ENCODE measurements around the gene AGMO. TPM values are rescaled to one million over a fixed set of nuclear protein-coding genes. Genes with fewer than 3 reads are reported as not detected.
A peak's percentile ranks its signal among the peaks of the same experiment; 100 is the strongest.

AGMO gene
- polyA plus RNA-seq, 1 donor (not counting 4 experiments of a cell fraction or from before 2014, with no cell fraction given) = not detected

DNA sequence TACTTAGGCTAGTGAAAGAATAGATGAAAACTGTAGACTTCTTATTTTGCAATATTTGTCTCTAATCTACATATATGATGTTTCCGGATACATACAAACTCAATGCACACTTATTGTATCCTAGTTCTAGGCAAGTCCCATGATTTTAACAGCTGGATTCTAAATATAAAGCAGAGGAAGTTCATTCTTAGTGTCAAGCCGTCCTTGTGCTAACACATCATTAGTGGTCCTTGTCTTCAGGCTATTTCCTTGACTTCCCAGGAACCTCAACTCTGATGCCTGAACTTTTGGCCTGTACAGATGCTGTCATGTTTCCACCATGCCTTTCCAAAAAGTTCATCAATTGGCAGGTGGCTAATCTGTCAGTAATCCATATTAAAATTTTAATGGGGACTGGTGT, 357.4 kb downstream of the AGMO start:
- FAIRE-seq (no peak), DNase-seq (ENCODE audit: low read depth, low spot score) (no peak)
- Histone ChIP-seq H3K79me2 (ENCODE audit: control insufficient read depth, insufficient read depth, low read length) (no peaks in the 10 kb centered on the region), H3K4me3 (ENCODE audit: control insufficient read depth in 2 of 3, extremely low read depth in 1 of 3, insufficient read depth in 2 of 3, low read depth in 1 of 3, low read length in 3 of 3) (no peak overlapping the region), H2AFZ (ENCODE audit: control insufficient read depth, low read length) (no peak overlapping the region), H3K9ac (ENCODE audit: control insufficient read depth, extremely low read depth, insufficient read depth, low read length) (no peak overlapping the region), H3K4me1 (ENCODE audit: control insufficient read depth, extremely low read depth, insufficient read depth, low read length) (no peaks in the 10 kb centered on the region), H3K36me3 (ENCODE audit: control insufficient read depth in 2 of 2, extremely low read depth in 1 of 2, insufficient read depth in 2 of 2, low read length in 2 of 2) (no peaks in the 10 kb centered on the region), H3K4me2 (ENCODE audit: control insufficient read depth, extremely low read depth, insufficient read depth, low read depth, low read length) (no peak overlapping the region), H3K9me1 (ENCODE audit: control insufficient read depth, extremely low read depth, insufficient read depth, low read length) (no peaks in the 10 kb centered on the region), H4K20me1 (ENCODE audit: control insufficient read depth, extremely low read depth, insufficient read depth, low read length) (no peaks in the 10 kb centered on the region), H3K27ac (ENCODE audit: control insufficient read depth, insufficient read depth, low read length) (no peak overlapping the region), H3K9me3 (ENCODE audit: control insufficient read depth, low read depth, low read length) (no peaks in the 10 kb centered on the region), H3K27me3 (ENCODE audit: control insufficient read depth, extremely low read depth, insufficient read depth, low read length) (no peaks in the 10 kb centered on the region)
- dilution Hi-C loops (cut with MboI; ENCODE audit: extremely low pct_ligation_motif_present, low sequenced_read_pairs) = no loop called here
- TF ChIP-seq, protein P1, sequence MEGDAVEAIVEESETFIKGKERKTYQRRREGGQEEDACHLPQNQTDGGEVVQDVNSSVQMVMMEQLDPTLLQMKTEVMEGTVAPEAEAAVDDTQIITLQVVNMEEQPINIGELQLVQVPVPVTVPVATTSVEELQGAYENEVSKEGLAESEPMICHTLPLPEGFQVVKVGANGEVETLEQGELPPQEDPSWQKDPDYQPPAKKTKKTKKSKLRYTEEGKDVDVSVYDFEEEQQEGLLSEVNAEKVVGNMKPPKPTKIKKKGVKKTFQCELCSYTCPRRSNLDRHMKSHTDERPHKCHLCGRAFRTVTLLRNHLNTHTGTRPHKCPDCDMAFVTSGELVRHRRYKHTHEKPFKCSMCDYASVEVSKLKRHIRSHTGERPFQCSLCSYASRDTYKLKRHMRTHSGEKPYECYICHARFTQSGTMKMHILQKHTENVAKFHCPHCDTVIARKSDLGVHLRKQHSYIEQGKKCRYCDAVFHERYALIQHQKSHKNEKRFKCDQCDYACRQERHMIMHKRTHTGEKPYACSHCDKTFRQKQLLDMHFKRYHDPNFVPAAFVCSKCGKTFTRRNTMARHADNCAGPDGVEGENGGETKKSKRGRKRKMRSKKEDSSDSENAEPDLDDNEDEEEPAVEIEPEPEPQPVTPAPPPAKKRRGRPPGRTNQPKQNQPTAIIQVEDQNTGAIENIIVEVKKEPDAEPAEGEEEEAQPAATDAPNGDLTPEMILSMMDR (optimal IDR thresholded peaks at IDR 0.05 in 1 of 3, IDR thresholded peaks at IDR 0.05 in 1 of 3, conservative IDR thresholded peaks at IDR 0.05 in 1 of 3; ENCODE audit: extremely low read depth in 1 of 3, insufficient read depth in 2 of 3, low read length in 3 of 3) = no peak
- TF ChIP-seq EZH2 (IDR thresholded peaks at IDR 0.05; ENCODE audit: low read length) = no peak

DNA sequence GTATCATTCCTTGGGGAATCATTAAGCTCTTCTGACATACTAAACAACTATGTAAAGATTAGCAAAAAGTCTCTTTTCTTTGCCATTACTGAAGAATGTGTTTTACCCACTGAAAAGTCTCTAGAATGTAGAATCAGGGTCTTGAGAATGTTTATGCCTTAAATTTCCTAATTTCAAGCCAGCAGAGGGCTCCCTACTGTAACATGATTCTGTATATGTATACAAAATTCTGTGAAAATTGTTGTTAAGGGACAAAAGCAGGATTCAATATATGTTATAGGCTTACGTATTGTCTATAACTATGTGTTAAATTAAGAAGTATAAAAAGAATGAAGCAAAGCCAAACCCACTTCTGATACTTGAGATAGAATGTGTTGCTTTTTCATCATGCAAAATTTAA, 362.3 kb downstream of the AGMO start:
- no peak for DNase-seq (ENCODE audit: low read depth, low spot score)
- TF ChIP-seq, protein P1 (optimal IDR thresholded peaks at IDR 0.05 in 1 of 3, IDR thresholded peaks at IDR 0.05 in 1 of 3, conservative IDR thresholded peaks at IDR 0.05 in 1 of 3; ENCODE audit: extremely low read depth in 1 of 3, insufficient read depth in 2 of 3, low read length in 3 of 3) = peak in 1 of 3 experiments; percentile 16
- TF ChIP-seq EZH2 (IDR thresholded peaks at IDR 0.05; ENCODE audit: low read length) = no peak

More for the DNA sequence above, 362.3 kb downstream of the AGMO start:
- Histone ChIP-seq H2AFZ (ENCODE audit: control insufficient read depth, low read length) (no peak overlapping the region), H3K4me3 (ENCODE audit: control insufficient read depth in 2 of 3, extremely low read depth in 1 of 3, insufficient read depth in 2 of 3, low read depth in 1 of 3, low read length in 3 of 3) (no peak overlapping the region), H3K27me3 (ENCODE audit: control insufficient read depth, extremely low read depth, insufficient read depth, low read length) (no peaks in the 10 kb centered on the region), H3K36me3 (ENCODE audit: control insufficient read depth in 2 of 2, extremely low read depth in 1 of 2, insufficient read depth in 2 of 2, low read length in 2 of 2) (no peaks in the 10 kb centered on the region), H3K9me3 (ENCODE audit: control insufficient read depth, low read depth, low read length) (no peaks in the 10 kb centered on the region), H3K4me2 (ENCODE audit: control insufficient read depth, extremely low read depth, insufficient read depth, low read depth, low read length) (no peak overlapping the region), H4K20me1 (ENCODE audit: control insufficient read depth, extremely low read depth, insufficient read depth, low read length) (no peaks in the 10 kb centered on the region), H3K27ac (ENCODE audit: control insufficient read depth, insufficient read depth, low read length) (no peak overlapping the region), H3K9ac (ENCODE audit: control insufficient read depth, extremely low read depth, insufficient read depth, low read length) (no peak overlapping the region), H3K4me1 (ENCODE audit: control insufficient read depth, extremely low read depth, insufficient read depth, low read length) (peaks cover 6% of the 10 kb centered on the region), H3K9me1 (ENCODE audit: control insufficient read depth, extremely low read depth, insufficient read depth, low read length) (no peaks in the 10 kb centered on the region), H3K79me2 (ENCODE audit: control insufficient read depth, insufficient read depth, low read length) (no peaks in the 10 kb centered on the region)
- FAIRE-seq = no peak
- dilution Hi-C loops (cut with MboI; ENCODE audit: extremely low pct_ligation_motif_present, low sequenced_read_pairs) = no loop called here

Measured in keratinocyte (primary cell).